ENCODE measurements around the gene DENND4B.

DENND4B gene

DNA sequence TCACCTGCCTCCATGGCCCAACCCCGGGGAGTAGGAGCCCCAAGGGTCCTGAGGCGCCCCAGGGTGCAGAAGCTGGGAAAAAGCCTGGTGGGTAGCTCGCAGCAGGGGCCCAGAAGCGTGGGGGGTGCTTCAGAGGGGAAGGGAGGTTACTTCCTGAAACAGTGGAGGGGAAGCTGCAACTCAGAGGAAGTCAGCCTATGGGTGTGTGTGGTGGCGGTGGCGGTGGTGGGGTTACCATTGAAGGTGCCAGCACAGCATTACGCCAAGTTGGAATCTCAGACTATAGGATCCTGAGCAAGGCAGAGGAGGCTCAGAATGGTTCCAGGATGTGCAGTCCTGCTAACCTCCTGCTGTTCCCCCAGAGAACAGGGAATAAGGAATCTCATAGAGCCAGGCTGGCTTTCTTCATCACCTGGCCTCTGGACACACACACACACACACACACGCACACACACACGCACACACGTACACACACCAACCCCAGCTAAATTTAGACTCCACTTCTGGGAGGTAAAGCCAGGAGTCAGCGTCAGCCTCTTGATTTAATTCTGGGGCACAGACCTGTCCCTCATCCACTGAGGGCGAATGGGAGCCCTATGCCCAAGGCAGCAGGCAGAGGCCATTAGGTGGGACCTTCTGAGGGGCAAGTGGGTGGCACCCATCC is 1.3 kb downstream of the DENND4B start:
- DNase-seq (ENCODE audit: low spot score): no peak

DNA sequence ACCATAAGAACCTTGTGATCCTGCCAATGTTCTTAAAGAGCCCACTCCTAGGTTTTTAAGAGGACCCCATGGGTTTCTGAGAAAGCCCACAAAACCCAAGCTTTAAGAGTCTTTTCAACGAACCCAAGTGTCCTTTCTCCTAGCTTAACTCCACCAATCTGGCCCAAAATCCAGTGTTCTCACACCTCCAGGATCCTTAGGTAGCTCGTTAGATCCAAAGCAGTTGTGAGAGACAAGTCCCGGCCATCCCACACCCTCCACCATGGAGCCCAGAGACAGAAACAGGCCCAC is 1.7 kb downstream of the DENND4B start:
- DNase-seq (ENCODE audit: low spot score): no peak

DNA sequence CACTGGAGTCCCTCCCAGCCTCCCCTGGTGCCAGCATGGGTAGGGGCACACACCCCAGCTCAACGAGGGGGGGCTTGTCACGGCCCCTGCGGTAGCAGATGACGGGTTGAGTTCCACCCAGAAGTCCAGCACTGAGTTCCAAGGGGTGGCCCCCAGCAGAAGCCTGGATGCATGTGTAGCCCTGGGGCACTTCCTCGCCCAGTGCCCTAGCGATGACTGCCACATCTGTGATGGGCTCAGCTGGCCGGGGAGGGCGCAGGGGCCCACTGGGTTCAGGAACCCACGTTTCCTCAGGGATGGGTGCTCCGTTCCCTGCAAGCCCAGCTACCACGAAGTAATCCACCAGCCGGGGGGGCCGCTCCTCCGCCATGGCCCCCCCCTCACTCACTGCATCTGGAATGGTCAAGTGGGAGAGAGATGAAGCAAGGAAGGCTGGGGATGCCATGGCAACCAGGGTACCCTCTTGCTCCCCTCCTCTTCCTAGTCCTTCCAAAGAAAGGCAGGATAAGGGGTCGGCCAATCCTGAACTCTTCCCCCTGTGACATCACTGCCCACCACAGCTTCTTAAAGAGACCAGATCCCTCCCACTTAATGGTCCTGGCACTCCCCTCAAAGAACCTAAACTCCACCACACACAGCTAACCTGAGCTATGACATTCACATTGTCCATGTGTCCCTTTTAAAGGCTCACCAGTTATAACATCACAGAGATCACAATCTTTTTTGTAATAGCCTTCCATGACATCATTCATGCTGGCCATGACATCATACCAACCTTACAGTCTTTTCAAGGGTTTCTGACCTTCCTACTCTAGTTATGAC is 2.3 kb downstream of the DENND4B start:
- no peak for DNase-seq (ENCODE audit: low spot score)

DNA sequence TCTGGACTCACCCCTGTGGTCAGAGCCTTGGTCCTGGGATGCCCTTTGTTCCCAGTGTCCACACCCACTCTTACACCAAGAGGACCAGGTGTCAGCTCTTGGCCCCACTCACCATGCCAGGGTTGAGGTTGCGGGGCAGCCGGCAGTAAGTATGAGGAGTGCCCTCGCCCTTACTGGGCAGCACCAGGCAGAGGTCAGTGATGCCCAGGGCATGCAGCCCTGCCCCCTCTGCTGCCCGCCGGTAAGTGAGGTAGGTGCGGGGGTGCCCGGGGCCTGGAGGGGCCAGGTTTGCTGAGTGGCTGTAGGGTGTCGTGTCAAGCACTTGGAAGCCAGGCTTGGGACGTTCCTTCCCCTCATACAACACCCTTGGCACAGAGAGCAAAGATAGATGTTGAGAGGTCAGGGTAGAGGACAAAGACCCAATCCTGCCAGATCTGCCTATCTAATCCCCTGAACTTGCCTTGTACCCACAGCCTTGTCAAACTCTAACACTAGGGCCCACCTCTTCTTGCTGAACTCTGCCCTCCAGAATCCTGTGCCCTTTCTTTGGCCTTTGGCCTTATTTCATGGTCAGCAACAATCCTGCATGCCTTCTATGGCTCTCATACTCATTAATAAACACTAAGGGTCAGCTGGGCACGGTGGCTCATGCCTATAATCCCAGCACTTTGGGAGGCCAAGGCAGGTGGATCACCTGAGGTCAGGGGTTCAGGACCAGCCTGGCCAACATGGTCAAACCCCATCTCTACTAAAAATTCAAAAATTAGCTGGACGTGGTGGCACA is 3.6 kb downstream of the DENND4B start:
- no peak for DNase-seq (ENCODE audit: low spot score)

DNA sequence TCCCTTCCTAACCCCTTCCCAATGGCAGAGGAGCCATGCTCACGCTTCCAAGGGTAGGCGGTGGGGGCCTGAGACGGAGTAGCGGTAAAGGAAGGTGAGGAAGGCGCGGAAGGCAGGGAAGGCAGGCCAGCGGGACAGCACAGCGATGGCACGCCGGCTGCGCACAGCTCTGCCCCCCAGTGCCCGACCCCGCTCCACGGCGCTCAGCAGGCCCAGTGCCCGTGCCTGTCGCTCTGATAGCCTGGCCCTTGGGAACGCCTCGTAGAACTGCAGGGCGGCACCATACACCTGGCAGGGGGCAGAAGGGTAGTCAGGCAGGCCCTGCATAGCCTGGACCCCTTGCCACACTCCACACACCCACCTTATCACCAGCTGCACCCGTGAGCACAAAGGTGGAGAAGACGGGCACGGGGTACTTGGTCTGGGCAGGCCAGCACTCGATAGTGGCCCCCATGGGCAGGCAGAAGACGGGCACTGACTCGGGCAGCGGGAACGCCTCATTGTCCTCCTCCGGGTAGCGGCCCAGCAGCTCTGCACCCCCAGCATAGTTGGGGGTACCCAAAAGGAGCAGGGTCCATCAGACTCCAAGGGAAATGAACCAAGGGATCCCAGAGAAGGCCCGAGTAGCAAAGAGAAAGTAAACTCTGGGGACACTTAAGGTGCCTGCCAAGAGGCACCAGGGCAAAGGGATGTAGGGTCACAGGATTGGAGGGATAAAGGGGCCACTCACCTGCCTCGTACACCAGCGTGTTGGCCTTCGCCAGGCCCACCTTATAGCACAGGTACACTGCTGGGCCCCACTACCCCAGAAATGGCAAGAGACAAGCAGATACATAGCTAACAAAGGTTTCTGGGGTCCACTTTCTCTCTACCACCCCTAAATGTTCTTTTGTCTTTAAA is 4.4 kb downstream of the DENND4B start:
- DNase-seq (ENCODE audit: low spot score): no peak

DNA sequence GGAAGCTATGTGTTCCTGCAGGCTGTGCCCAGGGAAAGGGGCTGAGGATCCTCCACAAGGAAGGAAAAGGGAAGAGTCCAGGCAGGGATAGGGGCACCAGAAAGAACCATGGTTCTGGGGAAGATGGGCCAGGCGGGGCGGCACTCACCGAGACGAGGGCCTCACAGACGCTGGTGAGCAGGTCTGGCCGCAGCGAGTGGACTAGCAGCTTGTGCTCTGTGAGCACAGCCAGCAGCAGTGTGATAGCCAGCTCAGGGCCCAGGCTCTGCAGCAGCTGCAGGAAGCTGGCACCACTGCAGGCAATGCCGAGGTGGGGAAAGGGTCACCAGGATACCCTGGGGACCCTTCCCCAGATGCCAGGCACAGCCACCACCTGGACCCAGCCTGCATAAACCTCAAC is 5.8 kb downstream of the DENND4B start:
- DNase-seq (ENCODE audit: low spot score): no peak

DNA sequence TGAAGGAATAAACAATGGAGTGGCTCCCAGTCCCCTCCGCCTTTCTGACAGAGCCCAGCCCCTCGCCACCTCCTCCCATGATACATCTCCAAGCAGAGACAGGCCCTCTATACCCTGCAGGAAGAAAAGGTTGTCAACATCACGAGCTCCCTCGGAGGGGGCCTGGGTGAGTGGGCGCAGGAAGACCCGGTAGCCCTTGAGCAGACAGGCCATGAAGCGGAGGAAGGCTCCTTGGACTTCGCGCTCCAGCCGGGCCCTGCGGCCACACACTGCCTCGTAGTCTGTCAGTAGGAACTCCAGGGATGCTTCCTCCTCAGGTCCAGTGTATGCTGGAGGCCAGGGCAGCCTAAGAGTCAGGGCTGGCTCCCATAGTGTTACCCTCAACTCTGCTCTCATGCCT is 7.0 kb downstream of the DENND4B start:
- no peak for DNase-seq (ENCODE audit: low spot score)

DNA sequence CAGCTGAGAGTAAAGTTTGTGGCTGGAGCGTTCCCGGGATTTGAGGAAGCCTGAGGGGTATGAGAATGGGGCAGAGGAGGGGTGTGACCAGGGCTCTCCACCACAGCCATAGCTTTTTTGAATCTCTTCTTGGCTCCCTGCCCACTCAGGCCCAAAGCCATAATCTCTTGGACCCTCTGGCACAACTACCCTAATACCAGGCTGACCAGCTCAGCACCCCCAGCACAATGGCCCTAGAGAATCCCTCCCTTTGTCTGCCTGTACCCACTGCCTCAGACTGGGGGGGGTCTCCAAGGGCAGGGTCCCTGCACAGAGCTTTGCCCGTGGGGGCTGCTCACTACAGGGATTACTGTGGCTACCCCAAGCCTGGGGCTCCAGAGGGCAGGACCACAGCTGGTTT is 7.5 kb downstream of the DENND4B start:
- DNase-seq (ENCODE audit: low spot score): no peak

DNA sequence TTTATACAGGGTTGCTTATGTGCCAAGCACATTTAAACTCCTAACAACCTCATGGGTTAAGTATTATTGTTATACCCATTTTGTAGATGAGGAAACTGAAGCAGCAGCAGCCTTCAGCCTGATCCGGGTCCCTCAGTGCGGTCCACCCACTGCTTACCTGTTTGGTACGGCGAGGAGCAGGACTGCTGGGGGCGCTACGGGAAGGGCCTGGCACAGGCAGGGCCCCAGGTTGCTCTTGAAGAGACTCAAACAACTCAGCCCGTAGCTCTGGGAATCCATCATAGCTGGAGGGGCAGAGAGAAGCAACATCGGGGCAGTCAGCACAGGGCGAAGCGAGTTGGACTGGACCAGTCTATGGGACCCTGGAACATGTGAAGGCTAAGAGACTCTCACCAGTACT is 9.2 kb downstream of the DENND4B start:
- peak; percentile 47 for DNase-seq (ENCODE audit: low spot score)

DNA sequence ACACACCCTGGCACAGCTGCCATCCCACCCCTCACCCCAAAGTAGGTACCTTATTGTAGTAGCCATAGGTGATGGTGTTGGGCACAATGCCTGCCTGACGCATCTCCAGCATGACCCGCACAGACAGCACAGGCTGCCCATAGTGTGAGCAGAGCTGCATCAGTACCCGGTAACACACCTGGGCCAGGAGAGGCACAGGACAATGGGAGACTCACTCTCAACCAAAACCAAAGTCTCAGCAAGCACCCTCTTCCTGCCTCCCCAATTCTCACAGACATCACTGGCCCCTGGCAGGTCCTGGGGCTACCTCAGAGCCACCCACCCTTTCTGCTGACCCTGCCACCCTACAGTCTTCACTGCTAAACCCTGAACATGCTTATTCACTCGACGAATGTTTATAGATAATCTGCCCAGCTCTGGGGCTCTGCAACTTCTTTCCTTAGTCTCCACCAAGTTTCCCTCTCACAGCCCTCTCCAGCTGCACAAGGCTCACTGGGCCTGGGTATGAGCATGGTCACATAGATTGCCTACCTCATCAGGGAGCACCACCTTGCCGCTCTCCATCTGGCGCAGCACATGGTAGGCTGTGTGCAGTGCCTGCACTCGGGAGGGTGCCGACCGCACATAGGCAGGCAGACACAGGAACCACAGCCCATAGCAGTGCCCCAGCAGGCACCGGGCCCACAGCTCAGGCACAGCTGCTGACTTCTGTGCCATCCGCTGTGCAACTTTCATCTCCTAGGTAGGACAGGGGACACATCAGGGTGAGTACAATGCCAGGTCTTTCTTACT is 10.3 kb downstream of the DENND4B start:
- DNase-seq (ENCODE audit: low spot score): peak; percentile 23

DNA sequence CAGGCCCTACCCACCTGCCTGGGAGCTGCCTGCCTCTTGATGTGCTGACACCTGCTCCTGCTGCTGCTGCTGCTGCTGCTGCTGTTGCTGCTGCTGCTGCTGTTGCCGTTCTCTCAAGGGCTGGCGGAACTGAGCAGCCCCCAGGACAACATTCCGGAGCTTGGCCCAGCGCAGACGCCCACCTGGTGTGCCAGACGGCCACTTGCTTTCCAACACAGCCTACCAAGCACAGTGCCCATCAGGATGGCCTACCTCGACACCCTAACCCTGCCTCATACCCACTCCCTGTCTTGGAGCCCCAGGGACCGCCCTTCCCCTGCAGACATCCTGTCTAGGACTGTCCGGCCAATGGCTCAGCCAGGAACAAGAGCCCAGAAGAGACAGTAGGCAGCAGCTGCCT is 11.8 kb downstream of the DENND4B start:
- peak; percentile 38 for DNase-seq (ENCODE audit: low spot score)

DNA sequence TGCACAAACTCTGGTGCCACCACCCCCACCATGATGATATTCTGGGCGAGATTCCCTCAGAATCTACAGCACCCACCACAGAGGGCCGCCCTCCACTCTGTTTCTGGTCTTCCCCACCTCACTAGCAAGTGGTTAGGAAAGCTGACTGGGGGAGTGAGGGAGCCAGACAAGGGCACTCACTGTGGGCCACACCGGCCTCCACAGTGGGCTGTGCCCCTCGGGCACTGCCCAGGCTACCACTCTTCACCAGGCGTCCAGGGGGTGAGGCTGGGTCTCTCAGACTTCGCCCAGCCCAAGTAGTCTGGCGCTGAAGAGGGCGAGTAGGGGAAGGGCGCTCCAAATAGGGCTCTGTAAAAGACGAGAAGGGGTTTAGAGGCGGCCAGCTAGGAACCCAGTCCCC is 12.6 kb downstream of the DENND4B start:
- peak; percentile 38 for DNase-seq (ENCODE audit: low spot score)

DNA sequence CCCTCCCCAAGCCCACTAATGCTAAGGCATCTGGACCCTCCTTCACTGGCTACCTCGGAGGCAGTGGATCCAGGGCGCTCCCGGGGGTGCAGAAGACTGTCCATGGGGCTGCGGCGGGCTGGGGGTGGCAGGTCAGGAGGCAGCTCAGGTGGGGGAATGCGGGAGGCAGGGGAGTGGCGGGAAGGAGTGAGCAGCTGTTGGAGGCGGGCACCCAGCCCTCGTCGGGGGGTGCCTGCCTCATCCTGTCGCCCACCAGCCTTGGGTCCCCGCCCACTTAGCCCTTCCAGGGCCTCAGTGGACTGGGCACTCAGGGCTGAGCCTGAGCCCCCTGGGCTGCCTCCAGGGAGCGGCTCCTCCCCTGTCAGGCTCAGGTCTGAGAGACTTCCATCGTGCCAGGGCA is 13.1 kb downstream of the DENND4B start:
- DNase-seq (ENCODE audit: low spot score): peak; percentile 61

DNA sequence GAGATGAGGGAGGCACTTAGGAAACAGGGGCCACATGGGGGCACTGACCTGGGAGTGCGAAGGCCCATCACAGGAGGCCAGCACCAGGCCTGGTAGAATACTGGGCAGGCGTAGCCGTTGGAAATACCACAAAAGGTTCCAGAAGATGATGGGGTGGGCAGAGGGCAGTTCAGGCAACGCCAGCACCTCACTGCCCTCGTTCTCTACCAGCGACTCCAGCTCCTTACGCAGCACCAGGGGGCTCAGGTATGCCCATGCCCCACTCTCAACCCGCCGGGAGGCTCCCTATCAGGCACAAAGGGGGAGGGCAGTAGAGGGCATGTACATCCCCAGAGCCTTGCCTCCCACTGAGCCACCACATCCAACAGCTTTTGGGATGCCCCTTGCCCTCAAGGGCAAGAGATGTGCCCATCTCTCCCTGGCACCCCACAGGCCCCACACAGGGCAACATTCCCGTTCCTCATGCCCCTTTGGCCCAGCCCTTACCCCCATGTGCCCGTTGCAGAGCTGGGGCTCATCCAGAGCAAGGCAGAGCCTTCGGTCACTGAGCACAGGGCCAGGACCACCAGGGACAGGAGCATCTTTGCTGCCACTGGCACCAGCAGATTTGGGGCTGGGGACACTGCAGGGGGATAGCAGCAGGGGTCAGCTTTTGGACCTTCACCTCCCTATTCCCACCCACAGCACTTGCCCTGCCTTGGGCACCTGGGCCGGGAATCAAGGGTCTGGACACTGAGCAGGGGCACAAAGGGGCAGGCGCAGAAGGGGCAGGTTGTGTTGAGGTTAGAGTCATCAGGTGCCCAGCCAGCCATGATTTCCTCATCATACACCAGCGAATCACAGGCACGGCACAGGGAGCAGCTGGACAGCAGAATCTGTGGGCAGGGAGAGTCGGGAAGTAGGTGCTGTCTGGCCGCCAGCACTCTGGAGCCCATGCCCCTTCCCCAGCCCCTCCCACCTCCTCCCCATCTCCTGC is 14.1 kb downstream of the DENND4B start:
- DNase-seq (ENCODE audit: low spot score): peak; percentile 57

DNA sequence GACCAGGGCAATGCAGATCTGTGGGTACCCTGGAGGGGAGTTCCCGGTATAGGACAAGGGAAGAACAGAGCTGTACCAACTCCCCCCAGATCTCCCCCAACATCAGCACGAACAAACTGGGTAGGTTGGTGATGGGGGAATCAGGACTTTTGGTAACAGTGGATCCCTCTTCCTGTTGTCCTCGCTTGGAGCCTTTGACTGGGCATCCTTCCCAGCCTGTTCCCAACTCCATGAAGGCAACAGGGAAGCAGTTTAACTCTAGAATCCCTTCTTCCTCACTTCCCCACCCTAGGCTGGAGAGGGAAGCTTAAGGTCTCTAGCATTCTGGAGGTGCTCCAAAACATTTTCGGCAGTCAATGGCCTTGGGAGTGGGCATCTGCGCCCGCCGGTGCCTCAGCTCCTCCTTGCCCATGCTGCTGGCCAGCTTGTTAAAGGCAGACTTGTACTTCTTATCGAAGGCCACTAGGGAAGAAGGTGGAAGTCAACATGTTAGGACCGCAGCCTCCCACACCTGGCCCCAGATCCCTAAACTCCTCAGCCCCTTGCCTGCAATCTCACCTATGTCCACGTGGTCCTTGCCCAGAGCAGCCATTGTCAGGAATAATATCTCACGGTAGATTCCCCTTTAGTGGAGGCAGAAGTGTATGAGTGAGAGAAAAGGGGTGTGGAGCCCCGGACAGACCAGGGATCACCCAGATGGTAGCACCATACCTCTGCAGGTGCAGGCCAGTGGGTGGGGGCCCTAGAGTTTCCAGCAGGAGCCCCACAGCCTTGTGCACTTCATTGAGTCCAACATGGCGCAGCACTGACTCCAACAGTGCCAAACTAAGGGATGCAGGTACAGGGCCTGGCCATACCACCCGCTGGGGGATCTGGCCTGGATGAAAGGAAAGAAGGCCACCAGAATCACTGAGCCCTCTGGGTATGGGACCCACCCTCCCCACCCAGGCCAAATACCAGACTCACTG is 16.3 kb downstream of the DENND4B start:
- DNase-seq (ENCODE audit: low spot score): no peak

DNA sequence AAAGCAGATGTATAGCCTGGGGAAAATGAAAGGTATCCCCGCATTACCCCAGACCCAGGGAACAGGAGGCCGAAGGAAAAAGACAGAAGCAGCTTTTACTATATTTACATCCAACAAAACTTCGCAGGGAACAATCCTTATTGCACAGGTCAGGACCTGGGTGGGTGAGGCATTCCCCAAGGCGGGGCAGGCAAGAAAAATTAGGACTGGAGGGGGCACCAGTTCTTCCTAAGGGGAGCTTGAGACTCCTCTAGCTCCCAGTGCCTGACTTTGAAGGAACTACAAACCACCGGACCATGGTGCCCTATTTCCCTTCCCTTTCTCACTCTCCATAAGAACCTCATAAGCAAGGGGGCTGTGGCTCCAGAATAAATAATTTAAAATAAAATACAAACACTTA is 17.1 kb downstream of the DENND4B start:
- DNase-seq (ENCODE audit: low spot score): no peak

DNA sequence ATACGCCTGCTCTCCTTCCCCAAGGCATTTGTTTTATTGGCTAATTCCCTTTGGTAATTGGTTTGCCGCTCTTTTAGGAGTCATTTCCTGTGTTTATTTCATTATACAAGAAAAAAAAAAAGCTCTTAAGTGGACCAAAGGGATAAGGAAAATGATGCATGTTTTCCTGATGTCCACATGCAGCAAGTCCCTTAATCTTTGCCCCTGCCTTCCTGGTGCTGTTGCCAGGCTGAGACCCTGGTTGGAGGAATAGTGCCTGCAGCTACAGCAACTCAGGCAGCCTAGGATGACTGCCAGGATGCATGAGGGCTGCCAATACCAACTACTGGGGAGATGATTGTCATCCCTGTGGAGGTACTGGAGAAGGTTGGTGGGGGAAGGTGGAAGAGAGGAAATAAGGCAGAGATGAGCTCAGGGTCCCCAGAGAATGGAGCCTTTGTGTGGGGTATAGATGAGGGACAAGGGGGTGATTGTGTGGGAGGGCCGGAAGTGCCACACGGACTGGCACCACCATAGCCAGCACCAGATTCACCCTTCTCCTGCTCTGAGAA is 17.7 kb downstream of the DENND4B start:
- DNase-seq (ENCODE audit: low spot score): no peak

DNA sequence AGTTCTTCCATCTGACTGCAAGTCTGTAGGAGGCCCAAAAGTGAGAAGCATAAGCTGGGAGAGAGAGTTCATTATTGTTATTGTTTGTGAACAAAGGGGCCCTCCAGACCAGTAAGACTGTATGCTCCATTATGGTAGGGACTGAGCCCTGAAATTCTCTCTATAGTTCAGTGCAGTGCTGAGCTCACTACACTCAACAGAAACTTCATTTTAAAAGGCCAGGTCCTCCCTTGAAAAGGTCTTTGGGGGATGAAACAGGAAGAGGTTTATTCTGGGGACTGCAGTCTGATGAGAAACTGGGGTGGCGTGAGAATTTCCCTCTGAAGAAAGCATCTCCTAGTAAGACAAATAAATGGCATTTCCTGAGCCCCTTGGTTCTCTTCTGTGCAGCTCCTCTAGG is 18.3 kb downstream of the DENND4B start:
- DNase-seq (ENCODE audit: low spot score): no peak

DNA sequence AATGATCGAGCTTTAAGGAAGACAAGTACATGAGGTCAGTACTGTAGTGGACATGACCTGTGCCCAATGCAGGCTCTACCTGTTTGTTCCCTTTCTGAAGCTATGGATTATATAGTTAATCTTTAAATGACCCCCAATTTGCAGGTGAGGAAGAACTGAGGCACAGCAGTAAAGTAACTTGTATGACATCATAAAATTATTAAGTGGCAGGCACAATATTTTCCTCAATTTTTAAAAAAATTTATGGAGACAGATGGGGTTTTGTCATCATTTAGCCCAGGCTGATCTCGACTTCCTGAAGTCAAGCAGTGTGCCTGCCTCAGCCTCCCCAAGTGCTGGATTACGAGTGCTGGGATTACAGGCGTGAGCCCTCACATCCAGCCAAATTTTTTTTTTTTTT is 20.1 kb downstream of the DENND4B start:
- DNase-seq (ENCODE audit: low spot score): no peak
